ENCODE results near the gene CALM1.

DNA sequence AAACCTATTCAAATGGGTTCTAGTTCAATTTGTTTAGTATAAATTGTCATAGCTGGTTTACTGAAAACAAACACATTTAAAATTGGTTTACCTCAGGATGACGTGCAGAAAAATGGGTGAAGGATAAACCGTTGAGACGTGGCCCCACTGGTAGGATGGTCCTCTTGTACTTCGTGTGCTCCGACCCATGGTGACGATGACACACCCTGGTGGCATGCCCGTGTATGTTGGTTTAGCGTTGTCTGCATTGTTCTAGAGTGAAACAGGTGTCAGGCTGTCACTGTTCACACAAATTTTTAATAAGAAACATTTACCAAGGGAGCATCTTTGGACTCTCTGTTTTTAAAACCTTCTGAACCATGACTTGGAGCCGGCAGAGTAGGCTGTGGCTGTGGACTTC lies 8.3 kb downstream of the CALM1 start:
- TF ChIP-seq TAF1 (IDR thresholded peaks at IDR 0.05; ENCODE audit: borderline replicate concordance, low read depth, low read length) = no peak
- TF ChIP-seq POLR2A (IDR thresholded peaks at IDR 0.05; ENCODE audit: low read depth, low read length) = no peak
- no peak for TF ChIP-seq POLR2AphosphoS5 (IDR thresholded peaks at IDR 0.05; ENCODE audit: low read depth, low read length)

Measured in GM12892 (cell line).